Midbrain (tissue), 1 donor: Measurements from ENCODE around the gene NFATC2IP.
A peak's percentile ranks its signal among the peaks of the same experiment; 100 is the strongest.
"Not testable (repeated sequence)": the region's sequence is repeated elsewhere in the genome, so short reads cannot be mapped to it uniquely, and the experiment has no call there.

Experiments used
- DNase-seq: peaks from one replicate; lab custom pipeline; 2025; lab: John Stamatoyannopoulos, UW

Gene NFATC2IP

GRCh38 chr16:28926284-28926683, 24.5 kb upstream of the NFATC2IP start:
- not testable (repeated sequence) for DNase-seq

DNA sequence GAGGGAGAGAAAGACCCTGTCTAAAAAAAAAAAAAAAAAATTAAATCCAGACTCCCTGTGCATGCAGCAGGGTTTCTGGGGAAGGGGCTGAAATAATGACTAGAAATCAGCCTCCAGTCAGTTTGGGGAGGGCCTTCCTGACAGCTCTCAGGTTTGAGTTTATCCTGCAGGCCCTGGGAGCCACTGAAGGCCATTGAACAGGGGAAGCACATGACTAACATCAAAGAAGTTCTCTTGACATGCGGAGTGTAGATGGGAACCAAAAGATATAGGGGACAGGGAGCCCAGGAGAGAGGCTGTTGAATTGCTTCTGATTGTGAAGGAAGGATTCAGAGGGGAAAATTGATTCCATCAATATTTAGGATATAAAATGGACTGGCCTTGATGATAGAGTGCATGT, 22.9 kb upstream of the NFATC2IP start:
- DNase-seq, result no peak

GRCh38 chr16:28930203-28930602, 20.5 kb upstream of the NFATC2IP start:
- DNase-seq, result no peak

DNA sequence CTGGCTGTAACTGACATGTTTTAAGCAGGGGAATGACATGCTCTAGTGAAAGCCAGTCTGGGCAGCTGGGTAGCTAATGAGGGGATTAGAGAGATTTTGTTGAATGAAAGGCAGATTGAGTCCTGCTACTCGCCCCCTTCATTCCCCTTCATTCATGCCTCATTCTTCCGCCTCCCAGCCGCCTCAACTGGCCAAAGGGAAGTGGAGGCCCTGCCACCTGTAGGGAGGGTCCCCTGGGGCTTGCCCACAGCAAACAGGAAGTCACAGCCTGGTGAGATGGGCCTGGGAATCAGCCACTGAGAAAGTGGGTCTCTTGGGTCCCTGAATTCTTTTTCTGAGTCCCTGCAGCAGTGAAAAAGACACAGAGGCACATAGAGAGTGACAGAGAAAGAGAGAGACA, 20.1 kb upstream of the NFATC2IP start:
- DNase-seq, result no peak

DNA sequence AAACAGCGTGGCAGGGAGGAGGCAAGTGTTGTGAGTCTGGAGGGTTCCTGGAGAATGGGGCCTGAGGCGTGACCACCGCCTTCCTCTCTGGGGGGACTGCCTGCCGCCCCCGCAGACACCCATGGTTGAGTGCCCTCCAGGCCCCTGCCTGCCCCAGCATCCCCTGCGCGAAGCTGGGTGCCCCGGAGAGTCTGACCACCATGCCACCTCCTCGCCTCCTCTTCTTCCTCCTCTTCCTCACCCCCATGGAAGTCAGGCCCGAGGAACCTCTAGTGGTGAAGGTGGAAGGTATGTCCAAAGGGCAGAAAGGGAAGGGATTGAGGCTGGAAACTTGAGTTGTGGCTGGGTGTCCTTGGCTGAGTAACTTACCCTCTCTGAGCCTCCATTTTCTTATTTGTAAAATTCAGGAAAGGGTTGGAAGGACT, 18.9 kb upstream of the NFATC2IP start, which contains the start of gene CD19:
TSS of gene CD19 (plus strand) at position 171 of the 425 bp plus-strand sequence. CDS start at position 201, 30 bp downstream.
- DNase-seq, result no peak

- DNase-seq, result no peak
These were observed 18.2 kb upstream of the NFATC2IP start for GRCh38 chr16:28932339-28933141.

DNA sequence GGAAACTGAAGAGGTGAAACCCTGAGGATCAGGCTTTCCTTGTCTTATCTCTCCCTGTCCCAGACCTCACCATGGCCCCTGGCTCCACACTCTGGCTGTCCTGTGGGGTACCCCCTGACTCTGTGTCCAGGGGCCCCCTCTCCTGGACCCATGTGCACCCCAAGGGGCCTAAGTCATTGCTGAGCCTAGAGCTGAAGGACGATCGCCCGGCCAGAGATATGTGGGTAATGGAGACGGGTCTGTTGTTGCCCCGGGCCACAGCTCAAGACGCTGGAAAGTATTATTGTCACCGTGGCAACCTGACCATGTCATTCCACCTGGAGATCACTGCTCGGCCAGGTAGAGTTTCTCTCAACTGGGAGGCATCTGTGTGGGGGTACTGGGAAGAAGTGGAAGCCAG, 17.6 kb upstream of the NFATC2IP start:
- no peak for DNase-seq

DNA sequence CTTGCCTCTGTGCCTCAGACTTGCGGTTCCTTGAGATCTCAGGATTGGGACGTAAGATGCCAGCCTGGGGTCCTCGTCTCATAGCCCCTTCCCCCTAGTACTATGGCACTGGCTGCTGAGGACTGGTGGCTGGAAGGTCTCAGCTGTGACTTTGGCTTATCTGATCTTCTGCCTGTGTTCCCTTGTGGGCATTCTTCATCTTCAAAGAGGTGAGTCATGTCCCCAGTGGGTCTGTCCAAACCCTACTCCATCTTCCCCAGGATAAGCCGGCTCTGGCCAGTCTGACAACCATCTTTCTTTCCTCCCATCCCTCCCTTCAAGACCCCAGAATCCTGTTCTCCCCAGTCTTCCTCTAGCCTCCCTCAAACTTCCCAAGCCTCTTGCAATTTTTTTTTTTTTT, 15.4 kb upstream of the NFATC2IP start:
- no peak for DNase-seq

- DNase-seq, result peak; percentile 32
These were observed 14.6 kb upstream of the NFATC2IP start for GRCh38 chr16:28935924-28936783.

GRCh38 chr16:28936784-28937155, 14.0 kb upstream of the NFATC2IP start:
- DNase-seq, result no peak

GRCh38 chr16:28937222-28937876, 13.4 kb upstream of the NFATC2IP start:
- DNase-seq, result no peak

GRCh38 chr16:28938721-28939120, 12.0 kb upstream of the NFATC2IP start:
- DNase-seq, result no peak

- not testable (repeated sequence) for DNase-seq
These were observed 10.9 kb upstream of the NFATC2IP start for GRCh38 chr16:28939825-28940224.

- no peak for DNase-seq
These were observed 7.5 kb upstream of the NFATC2IP start for GRCh38 chr16:28943281-28943680.

- no peak for DNase-seq
These were observed 4.1 kb upstream of the NFATC2IP start for GRCh38 chr16:28946681-28947080.

GRCh38 chr16:28951410-28951943, 740 bp downstream of the NFATC2IP start:
- DNase-seq, result no peak

DNA sequence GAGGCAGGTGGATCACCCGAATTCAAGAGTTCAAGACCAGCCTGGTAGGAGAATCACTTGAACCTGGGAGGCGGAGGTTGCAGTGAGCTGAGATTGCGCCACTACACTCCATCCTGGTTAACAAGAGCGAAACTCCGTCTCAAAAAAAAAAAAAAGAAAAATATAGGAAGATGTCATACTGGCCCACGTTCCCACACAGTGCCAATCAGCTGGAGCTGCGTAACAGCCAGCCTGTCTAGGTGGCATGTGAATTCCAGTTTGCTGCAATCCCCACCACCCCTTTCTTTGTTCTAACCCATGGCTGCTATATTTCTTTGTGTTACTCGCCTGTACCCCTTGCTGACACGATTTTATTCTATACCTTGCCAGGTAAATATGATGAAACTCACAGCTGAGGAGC, 7.5 kb downstream of the NFATC2IP start:
- DNase-seq, result no peak

DNA sequence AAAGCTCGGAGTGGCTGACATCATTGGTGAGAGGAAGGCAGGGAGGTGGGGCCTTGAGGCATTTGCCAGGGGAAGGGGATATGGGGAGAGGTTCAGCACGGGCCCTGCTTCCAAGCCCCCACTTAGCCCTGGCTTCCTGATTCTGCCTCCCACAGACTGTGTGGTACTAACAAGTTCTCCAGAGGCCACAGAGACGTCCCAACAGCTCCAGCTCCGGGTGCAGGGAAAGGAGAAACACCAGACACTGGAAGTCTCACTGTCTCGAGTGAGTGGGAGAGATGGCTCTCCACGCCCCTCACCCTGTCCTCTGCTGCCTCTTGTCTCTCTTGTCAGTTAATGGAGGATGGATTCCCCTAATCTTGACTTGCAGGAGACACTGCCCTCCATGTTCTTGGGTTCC, 8.1 kb downstream of the NFATC2IP start:
- DNase-seq, result no peak

GRCh38 chr16:28964072-28964471, 13.3 kb downstream of the NFATC2IP start:
- no peak for DNase-seq

DNA sequence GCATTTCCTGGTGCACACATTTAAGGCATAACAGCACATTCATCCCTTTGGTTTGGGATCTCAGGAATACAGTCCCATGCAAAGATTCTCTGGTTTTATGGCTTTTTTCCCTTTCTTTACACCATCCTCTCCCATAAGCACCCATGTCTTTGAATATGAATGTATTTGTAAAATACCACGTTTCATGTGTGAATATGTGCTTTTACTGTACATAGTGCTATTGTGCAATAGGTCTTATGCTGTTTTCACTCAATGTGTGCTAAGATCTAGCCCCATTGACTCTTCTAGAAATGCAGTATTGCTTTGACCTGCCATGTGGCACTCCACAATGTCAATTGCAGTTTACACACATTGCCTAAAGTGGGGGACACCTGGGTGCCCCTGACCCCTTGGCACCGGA, 13.8 kb downstream of the NFATC2IP start:
- no peak for DNase-seq

DNA sequence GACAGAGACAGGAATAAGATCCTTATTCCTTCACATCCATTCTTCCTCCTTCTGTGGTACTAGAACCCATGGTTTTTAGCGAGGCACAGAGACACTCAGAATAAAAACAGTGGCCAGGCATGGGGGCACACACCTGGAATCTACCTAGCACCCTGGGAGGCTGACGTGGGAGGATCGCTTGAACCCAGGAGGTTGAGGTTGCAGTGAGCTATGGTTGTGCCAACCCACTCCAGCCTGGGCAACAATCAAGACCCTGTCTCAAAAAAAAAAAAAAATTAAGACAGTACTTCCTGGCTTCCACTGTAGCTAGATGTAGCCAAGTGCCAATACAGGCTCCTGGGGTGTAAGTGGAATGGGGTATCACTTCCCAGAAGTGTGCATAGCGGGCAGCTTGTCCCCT, 16.4 kb downstream of the NFATC2IP start:
- DNase-seq, result no peak

- not testable (repeated sequence) for DNase-seq
These were observed 19.0 kb downstream of the NFATC2IP start for GRCh38 chr16:28969696-28970095.
